DOHH2 (cell line): ENCODE results near the gene HIC1.

Source experiments
- EZH2phosphoT487 ChIP-seq: fragments of 200-600 bp; sonication (generic); IDR thresholded peaks from 2 replicates; pipeline ENCODE4 v1.6.1; 2017; ENCODE audit warnings: borderline replicate concordance, mild to moderate bottlenecking, antibody characterized with exemption, low read length, moderate library complexity, mixed read lengths
- TF ChIP-seq, protein P1 (sequence below): fragments of 200-600 bp; sonication (generic); IDR thresholded peaks from one replicate; pipeline ENCODE4 v1.5.1; 2014; ENCODE audit warnings: antibody characterized with exemption, mild to moderate bottlenecking, low read depth, low read length; ENCODE audit not compliant: poor library complexity, severe bottlenecking

DNA sequence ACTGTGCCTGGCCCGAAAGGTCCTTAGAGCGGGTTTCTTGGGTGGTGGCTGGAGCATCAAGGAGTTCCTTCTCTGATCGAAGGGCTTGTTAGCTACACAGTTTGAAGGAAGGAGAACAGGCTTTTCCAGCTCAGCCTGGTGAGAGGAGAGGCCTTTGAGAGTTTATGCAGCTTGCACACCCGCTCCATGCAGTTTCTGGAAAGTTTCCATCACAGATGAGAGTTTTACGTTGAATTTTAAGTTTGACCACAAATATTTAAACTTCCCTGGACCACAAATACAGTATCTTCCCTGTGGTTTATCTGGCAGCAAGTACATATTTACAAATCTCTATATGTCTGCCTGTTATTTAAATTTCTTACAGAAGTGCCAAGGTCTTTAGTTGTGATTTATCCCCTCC, 56.8 kb downstream of the HIC1 start:
- TF ChIP-seq, protein P1, sequence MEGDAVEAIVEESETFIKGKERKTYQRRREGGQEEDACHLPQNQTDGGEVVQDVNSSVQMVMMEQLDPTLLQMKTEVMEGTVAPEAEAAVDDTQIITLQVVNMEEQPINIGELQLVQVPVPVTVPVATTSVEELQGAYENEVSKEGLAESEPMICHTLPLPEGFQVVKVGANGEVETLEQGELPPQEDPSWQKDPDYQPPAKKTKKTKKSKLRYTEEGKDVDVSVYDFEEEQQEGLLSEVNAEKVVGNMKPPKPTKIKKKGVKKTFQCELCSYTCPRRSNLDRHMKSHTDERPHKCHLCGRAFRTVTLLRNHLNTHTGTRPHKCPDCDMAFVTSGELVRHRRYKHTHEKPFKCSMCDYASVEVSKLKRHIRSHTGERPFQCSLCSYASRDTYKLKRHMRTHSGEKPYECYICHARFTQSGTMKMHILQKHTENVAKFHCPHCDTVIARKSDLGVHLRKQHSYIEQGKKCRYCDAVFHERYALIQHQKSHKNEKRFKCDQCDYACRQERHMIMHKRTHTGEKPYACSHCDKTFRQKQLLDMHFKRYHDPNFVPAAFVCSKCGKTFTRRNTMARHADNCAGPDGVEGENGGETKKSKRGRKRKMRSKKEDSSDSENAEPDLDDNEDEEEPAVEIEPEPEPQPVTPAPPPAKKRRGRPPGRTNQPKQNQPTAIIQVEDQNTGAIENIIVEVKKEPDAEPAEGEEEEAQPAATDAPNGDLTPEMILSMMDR: no peak
- TF ChIP-seq EZH2phosphoT487: no peak
